Measurements from ENCODE around the gene RORC.

GRCh38 chr1:151847867-151848596 lies 16.4 kb upstream of the RORC start:
- TF ChIP-seq CTCF (IDR thresholded peaks at IDR 0.05) (no peak), POLR2A (IDR thresholded peaks at IDR 0.05) (no peak)
